ENCODE data around the gene PLXND1.

Gene PLXND1

DNA sequence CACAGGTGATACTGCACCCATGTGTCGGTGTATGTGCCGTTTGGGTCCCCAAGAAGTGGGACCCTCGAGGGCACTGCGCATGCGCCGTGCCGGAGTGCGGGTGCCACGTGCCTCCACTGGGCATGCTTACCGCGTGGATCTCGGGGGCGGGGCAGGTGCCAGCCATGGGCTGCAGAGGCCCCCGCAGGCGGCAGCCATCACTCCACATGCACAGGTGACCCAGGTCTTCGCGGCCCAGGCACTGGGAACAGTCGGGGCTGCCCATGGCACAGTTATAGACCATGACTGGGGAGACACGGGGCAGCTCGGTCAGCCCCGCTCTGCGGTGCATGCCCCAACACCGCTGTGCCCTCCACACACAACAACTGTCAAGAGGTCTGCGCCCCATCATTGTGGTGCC, 32.3 kb downstream of the PLXND1 start:
- no peak for DNase-seq
- Histone ChIP-seq H3K27me3 (replicated peaks) (no peaks in the 10 kb centered on the region), H3K27ac (no peak overlapping the region), H3K4me3 (ENCODE audit: low read depth, low read length) (no peak overlapping the region), H3K36me3 (replicated peaks) (peaks cover 68% of the 10 kb centered on the region)
- in situ Hi-C loops (cut with HindIII; ENCODE audit: low pct_ligation_motif_present, low sequenced_read_pairs), result no loop called here
- TF ChIP-seq, protein P1, sequence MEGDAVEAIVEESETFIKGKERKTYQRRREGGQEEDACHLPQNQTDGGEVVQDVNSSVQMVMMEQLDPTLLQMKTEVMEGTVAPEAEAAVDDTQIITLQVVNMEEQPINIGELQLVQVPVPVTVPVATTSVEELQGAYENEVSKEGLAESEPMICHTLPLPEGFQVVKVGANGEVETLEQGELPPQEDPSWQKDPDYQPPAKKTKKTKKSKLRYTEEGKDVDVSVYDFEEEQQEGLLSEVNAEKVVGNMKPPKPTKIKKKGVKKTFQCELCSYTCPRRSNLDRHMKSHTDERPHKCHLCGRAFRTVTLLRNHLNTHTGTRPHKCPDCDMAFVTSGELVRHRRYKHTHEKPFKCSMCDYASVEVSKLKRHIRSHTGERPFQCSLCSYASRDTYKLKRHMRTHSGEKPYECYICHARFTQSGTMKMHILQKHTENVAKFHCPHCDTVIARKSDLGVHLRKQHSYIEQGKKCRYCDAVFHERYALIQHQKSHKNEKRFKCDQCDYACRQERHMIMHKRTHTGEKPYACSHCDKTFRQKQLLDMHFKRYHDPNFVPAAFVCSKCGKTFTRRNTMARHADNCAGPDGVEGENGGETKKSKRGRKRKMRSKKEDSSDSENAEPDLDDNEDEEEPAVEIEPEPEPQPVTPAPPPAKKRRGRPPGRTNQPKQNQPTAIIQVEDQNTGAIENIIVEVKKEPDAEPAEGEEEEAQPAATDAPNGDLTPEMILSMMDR (IDR thresholded peaks at IDR 0.05; ENCODE audit: low read depth, low read length, missing control alignments), result no peak

DNA sequence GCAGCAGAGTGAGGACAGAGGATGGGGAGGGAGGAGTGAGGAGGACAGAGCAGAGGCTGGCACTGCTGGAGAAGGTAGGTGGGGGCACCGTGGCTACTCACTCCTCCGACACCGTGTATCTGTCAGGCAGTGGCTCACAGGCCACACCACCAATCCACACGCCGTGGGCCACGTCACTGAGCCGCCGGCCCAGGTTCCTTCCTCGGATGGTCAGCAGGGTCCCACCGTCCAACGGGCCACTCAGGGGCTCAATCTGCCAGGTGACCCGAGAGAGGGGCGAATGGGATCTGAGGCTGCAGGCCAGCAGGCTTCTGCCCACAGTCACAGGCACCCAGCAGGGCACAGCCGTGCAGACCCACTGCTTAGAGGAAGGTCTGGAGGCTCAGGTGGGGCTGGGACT, 33.0 kb downstream of the PLXND1 start:
- Histone ChIP-seq H3K36me3 (replicated peaks) (peaks cover 69% of the 10 kb centered on the region), H3K27ac (no peak overlapping the region), H3K4me3 (ENCODE audit: low read depth, low read length) (no peak overlapping the region), H3K27me3 (replicated peaks) (no peaks in the 10 kb centered on the region)
- DNase-seq, result no peak
- in situ Hi-C loops (cut with HindIII; ENCODE audit: low pct_ligation_motif_present, low sequenced_read_pairs), result no loop called here
- TF ChIP-seq, protein P1 (IDR thresholded peaks at IDR 0.05; ENCODE audit: low read depth, low read length, missing control alignments), result no peak

DNA sequence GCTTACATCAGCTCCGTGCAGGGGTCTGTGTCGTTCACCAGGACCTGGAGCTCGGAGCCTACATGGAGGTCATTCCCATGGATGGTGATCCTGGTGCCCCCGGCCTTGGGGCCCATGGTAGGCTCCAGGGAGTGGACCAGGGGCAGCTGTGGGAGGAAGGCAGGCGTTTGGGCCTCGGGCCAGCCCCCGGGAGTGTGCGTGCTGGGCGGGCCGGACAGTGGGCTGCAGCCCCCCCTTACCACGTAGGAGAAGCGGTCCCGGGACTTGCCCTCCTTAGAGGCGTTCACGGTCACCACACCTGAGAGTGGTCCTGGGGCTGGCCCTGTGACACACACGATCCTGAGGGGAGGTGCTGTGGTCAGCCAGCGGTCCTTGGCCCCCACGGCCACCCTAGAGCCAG, 33.9 kb downstream of the PLXND1 start:
- no peak overlapping the region for H3K4me3 ChIP-seq (ENCODE audit: low read depth, low read length)
- H3K27me3 ChIP-seq (replicated peaks), result no peaks in the 10 kb centered on the region
- H3K27ac ChIP-seq, result no peak overlapping the region
- TF ChIP-seq, protein P1 (IDR thresholded peaks at IDR 0.05; ENCODE audit: low read depth, low read length, missing control alignments), result no peak
- in situ Hi-C loops (cut with HindIII; ENCODE audit: low pct_ligation_motif_present, low sequenced_read_pairs), result no loop called here
- peaks cover 66% of the 10 kb centered on the region for H3K36me3 ChIP-seq (replicated peaks)
- no peak for DNase-seq

GRCh38 chr3:129571605-129572547, 34.6 kb downstream of the PLXND1 start:
- TF ChIP-seq, protein P1 (IDR thresholded peaks at IDR 0.05; ENCODE audit: low read depth, low read length, missing control alignments), result no peak
- no peak for DNase-seq
- Histone ChIP-seq H3K36me3 (replicated peaks) (peaks cover 70% of the 10 kb centered on the region), H3K4me3 (ENCODE audit: low read depth, low read length) (no peak overlapping the region), H3K27ac (no peak overlapping the region), H3K27me3 (replicated peaks) (no peaks in the 10 kb centered on the region)
- in situ Hi-C loops (cut with HindIII; ENCODE audit: low pct_ligation_motif_present, low sequenced_read_pairs), result no loop called here

DNA sequence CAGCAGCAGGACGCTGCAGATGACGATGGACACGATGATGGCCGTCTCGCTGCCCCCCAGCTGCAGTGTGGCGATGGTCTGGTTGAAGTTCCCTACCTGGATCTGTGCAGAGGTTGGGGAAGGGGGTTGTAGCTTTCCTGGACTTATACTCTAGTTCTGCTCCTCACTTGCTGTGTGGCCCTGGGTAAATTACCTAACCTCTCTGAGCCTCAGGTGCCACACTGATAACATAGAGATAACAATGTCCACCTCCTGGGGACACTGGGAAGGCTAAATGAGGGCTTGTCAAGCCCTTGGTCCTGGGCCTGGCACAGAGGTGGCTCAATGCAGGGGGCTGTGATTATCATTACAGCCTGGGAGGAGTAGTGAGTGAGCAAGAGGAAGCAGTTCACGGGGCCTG, 36.6 kb downstream of the PLXND1 start:
- no peak overlapping the region for H3K4me3 ChIP-seq (ENCODE audit: low read depth, low read length)
- in situ Hi-C loops (cut with HindIII; ENCODE audit: low pct_ligation_motif_present, low sequenced_read_pairs), result no loop called here
- TF ChIP-seq, protein P1 (IDR thresholded peaks at IDR 0.05; ENCODE audit: low read depth, low read length, missing control alignments), result no peak
- peaks cover 77% of the 10 kb centered on the region for H3K36me3 ChIP-seq (replicated peaks)
- no peaks in the 10 kb centered on the region for H3K27me3 ChIP-seq (replicated peaks)
- H3K27ac ChIP-seq, result no peak overlapping the region
- DNase-seq, result no peak
